Stimulated activated CD8-positive, alpha-beta memory T cell treated with anti-CD3 and anti-CD28 coated beads, Interleukin-12 subunit alpha, Interleukin-12 subunit beta, amount 100 ng/mL, for 24 hours (primary cell): ENCODE results near the gene IRF9.

ENCODE experiments used
- DNase-seq: peaks from one replicate; pipeline ENCODE4 v3.0.0-alpha.2; 2020; ENCODE audit errors: extremely low read depth

The IRF9 gene

DNA sequence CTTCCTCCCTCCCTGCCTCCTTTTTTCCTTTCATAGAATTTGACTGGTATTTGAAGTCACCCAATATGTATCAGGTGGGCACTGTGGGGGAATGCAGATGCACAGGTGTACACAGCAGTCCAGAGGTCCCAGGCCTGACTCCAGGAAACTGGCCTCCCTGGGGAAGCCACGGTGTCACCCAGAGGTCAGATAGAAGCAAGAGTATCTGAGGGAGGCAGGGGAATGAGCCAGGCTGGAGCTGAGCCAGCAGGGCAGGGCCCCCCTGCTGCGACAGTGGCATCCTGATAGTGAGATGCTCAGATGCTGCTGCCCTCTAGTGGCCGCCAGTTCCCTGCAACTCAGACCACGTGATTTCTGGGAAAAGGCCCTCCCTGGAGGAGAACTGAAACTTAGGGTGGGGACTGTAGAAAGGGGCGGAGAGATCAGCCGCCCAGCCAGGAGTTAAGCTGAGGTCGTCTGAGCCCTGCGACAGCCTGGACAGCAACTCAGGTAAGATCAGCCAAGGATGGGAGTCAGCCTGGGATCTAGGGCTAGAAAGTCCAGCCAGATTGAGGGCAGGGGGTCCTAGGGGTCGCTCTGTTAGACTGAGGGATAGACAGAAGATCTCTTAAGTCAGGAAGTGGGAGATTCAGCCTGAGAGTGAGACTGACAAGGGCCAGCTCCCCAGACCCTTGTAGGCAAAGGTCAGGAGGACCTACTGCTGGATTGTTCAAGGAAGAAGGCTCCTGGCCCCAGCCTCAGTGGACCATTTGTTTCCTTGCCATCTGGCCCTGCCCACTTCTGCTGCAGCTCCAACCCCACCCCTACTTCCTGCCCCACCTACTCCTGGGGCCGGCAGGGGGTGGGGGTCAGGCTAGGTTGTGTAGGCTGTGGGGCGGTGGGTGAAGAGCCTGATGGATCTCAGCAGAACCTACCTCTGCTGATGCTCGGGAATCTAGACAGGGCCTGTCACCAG, at the start of gene IRF9:
Gene IRF9, plus strand, starts transcription at position 416 of the 955 bp plus-strand sequence. CDS start 880 bp downstream, outside the sequence.
- DNase-seq: peak; percentile 84

DNA sequence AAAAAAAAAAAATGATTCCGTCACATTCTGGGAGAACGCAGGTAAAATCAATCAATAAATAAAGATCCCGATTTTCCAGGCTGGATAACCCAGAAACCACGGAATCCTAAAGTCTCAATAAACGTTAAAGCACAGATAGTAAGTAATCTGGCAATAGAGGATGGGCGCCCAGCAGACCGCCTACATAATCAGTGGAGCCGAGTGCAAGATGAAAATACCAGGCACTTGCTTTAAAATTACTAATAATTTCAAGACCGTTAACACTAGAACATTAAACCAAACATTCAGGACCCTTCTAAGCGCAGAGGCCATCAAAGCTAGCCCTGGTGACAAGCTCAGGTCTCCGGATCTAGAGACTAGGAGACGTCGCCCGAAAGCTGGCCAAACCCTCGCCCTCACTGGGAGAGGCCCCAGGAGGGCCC, 47.7 kb upstream of the IRF9 start:
- no peak for DNase-seq

DNA sequence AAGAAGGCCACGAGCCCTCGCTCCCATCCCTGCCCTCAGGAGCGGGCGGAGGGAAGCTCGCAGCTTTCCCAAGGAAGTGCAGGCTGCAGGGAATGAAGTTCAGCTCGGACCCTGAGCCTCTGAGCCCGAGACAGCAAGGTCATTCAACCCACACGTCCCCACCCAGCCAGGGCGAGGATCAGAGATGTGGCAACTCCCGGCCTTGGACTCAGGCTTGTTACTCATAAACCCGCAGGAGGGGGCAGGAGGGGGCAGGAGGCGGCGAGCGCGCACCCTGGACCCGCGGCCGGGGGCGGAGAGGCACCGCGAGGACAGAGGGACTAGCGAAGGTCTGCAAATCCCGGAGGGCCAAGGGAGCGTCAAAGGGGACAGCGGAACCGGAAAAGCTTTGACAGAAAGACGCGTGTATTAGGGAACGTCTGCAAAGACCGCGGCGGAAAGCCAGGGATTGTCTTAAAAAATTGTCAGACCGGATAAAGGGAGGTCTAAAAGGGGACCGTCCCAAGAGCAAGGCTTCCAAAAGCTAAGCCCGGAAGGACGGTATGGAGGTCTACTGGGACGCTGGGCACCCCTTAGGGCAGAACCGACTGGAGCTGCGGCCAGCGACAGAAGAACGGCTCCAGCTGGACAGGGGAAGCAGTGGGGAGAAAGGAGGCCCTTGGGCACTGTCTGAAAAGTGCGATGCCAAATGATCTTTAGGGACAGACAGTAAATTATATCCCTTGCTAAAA, 47.1 kb upstream of the IRF9 start:
- DNase-seq: peak; percentile 52

GRCh38 chr14:24114532-24115421, 46.3 kb upstream of the IRF9 start, which contains the start of the genes DCAF11 and NRL:
Gene DCAF11 (plus strand): TSS chr14:24114777. CDS start chr14:24115595, 818 bp downstream.
Gene NRL (minus strand): TSS chr14:24114949. CDS start chr14:24082848, 32,101 bp downstream.
- DNase-seq: peak; percentile 93

DNA sequence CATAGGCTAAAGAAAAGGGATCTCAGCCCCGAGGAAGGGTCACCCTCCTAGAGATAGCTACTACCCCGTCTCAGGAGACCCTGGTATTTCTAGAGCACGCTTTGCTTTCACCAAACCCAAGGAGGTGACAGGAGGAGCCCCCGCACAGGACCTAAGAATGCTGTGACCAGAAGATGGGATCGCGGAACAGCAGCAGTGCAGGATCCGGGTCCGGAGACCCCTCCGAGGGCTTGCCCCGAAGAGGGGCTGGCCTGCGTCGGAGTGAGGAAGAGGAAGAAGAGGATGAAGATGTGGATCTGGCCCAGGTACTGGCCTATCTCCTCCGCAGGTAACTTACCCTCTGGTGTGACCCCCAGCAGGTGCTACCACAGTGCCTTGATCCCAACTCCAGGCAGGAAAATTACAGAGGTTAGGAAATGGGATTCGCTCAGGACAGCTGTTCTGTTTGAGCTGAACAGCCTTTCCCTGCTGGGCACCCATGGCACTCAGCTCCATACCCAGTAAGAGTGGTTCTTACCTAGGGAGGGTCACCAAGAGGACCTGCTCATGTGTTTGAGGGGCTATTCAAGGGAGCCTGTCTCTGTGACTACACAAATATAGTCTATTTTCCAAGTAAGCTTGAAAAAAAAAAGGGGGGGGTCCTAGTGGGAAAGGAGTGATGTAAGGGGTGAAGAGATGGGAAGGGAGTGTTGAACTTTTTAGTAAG, 45.5 kb upstream of the IRF9 start:
- no peak for DNase-seq

DNA sequence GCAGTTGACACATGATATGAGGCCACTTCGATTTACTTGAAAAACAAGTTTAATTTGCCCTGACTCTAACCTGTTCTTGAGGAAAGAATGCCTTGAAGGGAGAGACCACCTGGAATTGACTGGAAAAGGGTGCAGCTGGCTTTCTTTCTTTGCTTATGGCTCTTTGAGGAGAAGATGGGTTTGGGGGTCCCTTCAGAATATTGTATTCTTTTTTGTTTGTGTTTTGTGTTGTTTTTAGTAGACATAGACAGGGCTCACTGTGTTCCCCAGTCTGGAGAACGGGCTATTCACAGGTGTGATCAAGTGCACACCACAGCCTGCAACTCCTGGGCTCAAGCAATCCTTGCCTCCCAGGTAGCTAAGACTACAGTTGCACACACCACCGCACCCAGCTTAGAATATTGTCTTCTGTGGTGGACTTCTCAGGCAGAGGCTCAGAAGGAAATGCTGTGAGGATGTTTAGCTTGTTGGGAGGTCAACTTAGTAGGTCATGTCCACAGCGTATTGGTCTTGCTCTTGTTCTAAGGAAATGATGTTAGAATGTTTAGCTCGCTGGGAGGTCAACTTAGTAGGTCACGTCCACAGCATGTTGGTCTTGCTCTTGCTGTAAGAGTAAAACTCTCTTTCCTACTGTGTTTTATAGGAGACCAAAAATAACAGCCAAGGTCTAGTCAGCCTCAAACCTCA, 44.8 kb upstream of the IRF9 start:
- DNase-seq: no peak

DNA sequence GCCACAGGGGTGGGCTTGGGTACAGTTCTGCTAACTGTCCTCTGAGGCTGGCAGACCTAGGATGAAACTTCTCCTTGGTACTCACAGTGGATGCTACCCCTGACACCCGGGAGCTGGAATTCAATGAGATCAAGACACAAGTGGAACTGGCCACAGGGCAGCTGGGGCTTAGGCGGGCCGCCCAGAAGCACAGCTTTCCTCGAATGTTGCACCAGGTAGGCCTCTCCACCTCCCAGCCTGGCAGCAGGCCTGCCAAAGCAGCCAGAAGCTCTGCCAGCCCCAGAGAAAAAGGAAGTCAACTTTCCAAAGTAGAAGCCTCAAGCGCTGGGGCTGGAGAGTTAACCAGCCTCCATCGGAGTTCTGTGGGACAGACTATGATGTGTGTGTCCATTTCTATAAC, 43.9 kb upstream of the IRF9 start:
- DNase-seq: no peak

- no peak for DNase-seq
These were observed 41.4 kb upstream of the IRF9 start for GRCh38 chr14:24119691-24120090.

- DNase-seq: no peak
These were observed 39.9 kb upstream of the IRF9 start for GRCh38 chr14:24121210-24121609.

GRCh38 chr14:24122416-24122815, 38.6 kb upstream of the IRF9 start:
- no peak for DNase-seq

DNA sequence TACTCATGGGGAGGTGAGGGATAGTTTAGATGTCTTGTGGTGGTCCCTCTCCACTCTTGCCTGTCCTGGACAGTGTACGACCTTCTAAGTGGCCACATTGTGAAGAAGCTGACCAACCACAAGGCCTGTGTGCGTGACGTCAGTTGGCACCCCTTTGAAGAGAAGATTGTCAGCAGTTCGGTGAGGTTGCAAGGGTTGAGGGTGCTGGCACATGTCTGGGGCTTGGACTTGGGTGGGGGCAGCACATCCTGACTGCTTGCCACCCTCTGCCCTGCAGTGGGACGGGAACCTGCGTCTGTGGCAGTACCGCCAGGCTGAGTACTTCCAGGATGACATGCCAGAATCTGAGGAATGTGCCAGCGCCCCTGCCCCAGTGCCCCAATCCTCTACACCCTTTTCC, 38.2 kb upstream of the IRF9 start:
- no peak for DNase-seq

- DNase-seq: no peak
These were observed 37.3 kb upstream of the IRF9 start for GRCh38 chr14:24123424-24124417.

- no peak for DNase-seq
These were observed 34.1 kb upstream of the IRF9 start for GRCh38 chr14:24126939-24127338.

- DNase-seq: no peak
These were observed 33.4 kb upstream of the IRF9 start for GRCh38 chr14:24127673-24128072.

DNA sequence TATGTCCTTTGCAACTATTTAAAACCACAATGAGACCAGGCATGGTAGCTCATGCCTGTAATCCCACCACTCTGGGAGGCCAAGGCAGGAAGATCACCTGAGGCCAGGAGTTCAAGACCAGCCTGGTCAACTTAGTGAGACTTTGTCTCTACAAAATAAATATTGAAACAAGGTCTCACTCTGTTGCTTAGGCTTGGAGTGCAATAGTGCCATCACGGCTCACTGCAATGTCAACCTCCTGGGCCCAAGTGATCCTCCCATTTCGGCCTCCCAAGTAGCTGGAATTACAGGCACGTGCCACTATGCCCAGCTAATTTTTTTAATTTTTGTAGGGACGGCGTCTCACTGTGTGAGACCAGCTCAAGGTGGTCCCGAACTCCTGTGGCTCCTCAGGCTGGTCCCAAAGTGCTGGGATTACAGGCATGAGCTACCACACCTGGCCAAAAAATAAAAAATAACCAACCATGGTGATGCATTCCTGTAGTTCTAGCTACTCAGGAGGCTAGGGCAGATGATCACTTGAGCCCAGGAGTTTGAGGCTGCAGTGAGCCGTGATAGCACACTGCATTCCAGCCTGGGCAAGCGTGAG, 31.6 kb upstream of the IRF9 start:
- DNase-seq: no peak

DNA sequence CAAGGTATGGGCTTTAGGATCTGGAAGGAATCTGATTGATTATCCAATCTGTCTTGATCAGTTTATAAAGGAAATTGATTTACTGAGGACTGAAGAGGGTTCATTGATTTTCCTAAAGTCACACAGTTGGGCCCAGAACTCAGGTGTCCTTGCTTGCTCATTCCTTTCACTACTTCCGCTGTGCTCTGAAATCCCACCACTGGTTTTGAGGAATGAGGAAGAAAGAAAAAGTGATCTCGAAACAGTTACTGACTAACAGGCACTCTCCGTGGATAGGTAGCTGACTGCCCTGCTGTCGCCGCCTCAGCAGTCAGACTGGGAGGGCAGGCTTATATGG, 30.7 kb upstream of the IRF9 start, which contains the start of gene FITM1:
Gene FITM1, plus strand, starts transcription at position 280 of the 337 bp plus-strand sequence. CDS start 905 bp downstream, outside the sequence.
- no peak for DNase-seq

GRCh38 chr14:24130717-24131548, 30.1 kb upstream of the IRF9 start:
- no peak for DNase-seq

GRCh38 chr14:24131549-24131966, 29.5 kb upstream of the IRF9 start:
- DNase-seq: no peak
